K562 (cell line): Measurements from ENCODE around the gene REPS1. TPM values are rescaled to one million over a fixed set of nuclear protein-coding genes. Genes with fewer than 3 reads are reported as not detected.
A peak's percentile ranks its signal among the peaks of the same experiment; 100 is the strongest.
"Not testable (repeated sequence)": the region's sequence is repeated elsewhere in the genome, so short reads cannot be mapped to it uniquely, and the experiment has no call there.

Source experiments
- ATAC-seq: fragments of 200-7000 bp; cut with Tn5 transposase; 3 replicates; pipeline ENCODE4 v1.9.1; 2020; ENCODE audit warnings: moderate library complexity
- BruUV-seq: library from RNA; stranded (reverse); fragments of 400-500 nt; replicated peaks from 2 replicates; lab custom pipeline; 2021; lab: Mats Ljungman, UMichigan
- CTCF ChIA-PET: fragments of 300-600 bp; formaldehyde crosslinking; extraction: SDS; loops from one replicate; lab custom pipeline; 2021; ENCODE audit warnings: low intra/inter-chr PET ratio; lab: Yijun Ruan, JAX
- POLR2A ChIA-PET: fragments of 300-600, 350-650 bp; sonication (Branson Sonifier 250); formaldehyde crosslinking; extraction: SDS; loops from one replicate; lab custom pipeline; 2021; ENCODE audit warnings: antibody characterized with exemption, inconsistent platforms; lab: Yijun Ruan, JAX
- DNase-seq, 4 experiments: peaks; one replicate each; pipeline versions ENCODE4 v3.0.0 to v3.0.0-alpha.2; 2011 to 2018; ENCODE audit warnings: low spot score in 3 of 4, mixed read lengths in 3 of 4; ENCODE audit errors: extremely low read depth in 1 of 4
- FAIRE-seq: peaks from 2 replicates; lab custom pipeline; 2011; peaks lifted over from hg19 to GRCh38; lab: Jason Lieb, UNC
- H2AFZ ChIP-seq: 2 replicates; pipeline ENCODE4 v1.6.0; 2011; ENCODE audit warnings: low read depth, low read length, control low read depth, inconsistent platforms
- H3K27ac ChIP-seq: fragments of 200-600 bp; 3 replicates; pipeline ENCODE4 v1.8.0; 2011; ENCODE audit warnings: low read depth, mild to moderate bottlenecking, control low read depth, inconsistent platforms, low read length, moderate library complexity, mixed read lengths; ENCODE audit errors: extremely low read depth
- H3K27me3 ChIP-seq, 2 experiments: fragments of 300-600 bp in 1 of 2; 2 replicates in 1 of 2; 3 replicates in 1 of 2; pipeline versions ENCODE4 v1.6.0 to v1.8.0; 2011; ENCODE audit warnings: inconsistent platforms in 2 of 2, low read length in 2 of 2, mild to moderate bottlenecking in 1 of 2, mixed read lengths in 1 of 2, moderate library complexity in 1 of 2; ENCODE audit not compliant: control insufficient read depth in 2 of 2, insufficient read depth in 2 of 2
- H3K36me3 ChIP-seq: fragments of 300-600 bp; 3 replicates; pipeline ENCODE4 v1.8.0; 2011; ENCODE audit warnings: mild to moderate bottlenecking, low read length, inconsistent platforms; ENCODE audit not compliant: control insufficient read depth, insufficient read depth
- H3K4me1 ChIP-seq, 2 experiments: fragments of 200-600 bp in 1 of 2; replicated peaks in 1 of 2; 2 replicates in 1 of 2; 3 replicates in 1 of 2; pipeline versions ENCODE4 v1.5.1 to v1.8.0; 2011; ENCODE audit warnings: inconsistent platforms in 2 of 2, low read length in 2 of 2, mild to moderate bottlenecking in 1 of 2, mixed read lengths in 1 of 2, moderate library complexity in 1 of 2; ENCODE audit not compliant: control insufficient read depth in 2 of 2, insufficient read depth in 2 of 2
- H3K4me2 ChIP-seq: 2 replicates; pipeline ENCODE4 v1.6.1; 2011; ENCODE audit warnings: low read length, control low read depth, inconsistent platforms, mixed read lengths; ENCODE audit not compliant: insufficient read depth
- H3K4me3 ChIP-seq: fragments of 200-600 bp; sonication (generic), shearing (Covaris generic); 2 replicates; pipeline ENCODE4 v1.5.1; 2016; ENCODE audit warnings: control low read depth, inconsistent platforms
- H3K79me2 ChIP-seq: fragments of 200-600 bp; 3 replicates; pipeline ENCODE4 v1.8.0; 2011; ENCODE audit warnings: low read length, inconsistent platforms; ENCODE audit not compliant: control insufficient read depth, insufficient read depth
- H3K9ac ChIP-seq, 2 experiments: 2 replicates each; pipeline versions ENCODE4 v1.6.0 to v1.6.1; 2011; ENCODE audit warnings: low read depth in 2 of 2, low read length in 2 of 2, control low read depth in 1 of 2, inconsistent platforms in 1 of 2, mild to moderate bottlenecking in 1 of 2, mixed read lengths in 1 of 2; ENCODE audit not compliant: insufficient read depth in 1 of 2
- H3K9me1 ChIP-seq: one replicate; pipeline ENCODE4 v1.6.0; 2011; ENCODE audit warnings: inconsistent platforms, mild to moderate bottlenecking, low read length, moderate library complexity; ENCODE audit not compliant: control insufficient read depth, insufficient read depth
- H3K9me3 ChIP-seq: replicated peaks from 2 replicates; pipeline ENCODE4 v1.5.1; 2011; ENCODE audit warnings: low read depth, low read length, inconsistent platforms; ENCODE audit not compliant: control insufficient read depth, insufficient read depth
- H4K20me1 ChIP-seq: replicated peaks from 2 replicates; pipeline ENCODE4 v1.6.1; 2011; ENCODE audit warnings: low read length, inconsistent platforms, mixed read lengths; ENCODE audit not compliant: control insufficient read depth, insufficient read depth
- C11orf30 ChIP-seq: fragments of 450-650 bp; IDR thresholded peaks from 2 replicates; pipeline ENCODE4 v1.6.1; 2016; ENCODE audit warnings: low read depth, mild to moderate bottlenecking
- ZNF184 ChIP-seq: sonication (generic); formaldehyde crosslinking; IDR thresholded peaks from 2 replicates; pipeline ENCODE4 v1.5.0; 2020; ENCODE audit warnings: missing genetic modification reagents
- ZNF316 ChIP-seq: fragments of 450-650 bp; IDR thresholded peaks from 2 replicates; pipeline ENCODE4 v1.6.1; 2016
- ZNF431 ChIP-seq: sonication (generic); formaldehyde crosslinking; IDR thresholded peaks from 2 replicates; pipeline ENCODE4 v1.8.0; 2022; ENCODE audit warnings: mild to moderate bottlenecking, missing genetic modification reagents
- WGBS: fragments of 100-300 bp; shearing (Covaris generic); methylation state at CpG from one replicate; pipeline ENCODE4 v1.1.6; 2016; ENCODE audit warnings: low coverage, mixed read lengths; ENCODE audit not compliant: insufficient coverage; ENCODE audit errors: missing lambda C conversion rate; 5-methylcytosine and 5-hydroxymethylcytosine counted together
- in situ Hi-C: fragments of 300-500 bp; cut with MboI; formaldehyde crosslinking; loops from 4 replicates; pipeline ENCODE4 v1.15.0; 2018; ENCODE audit warnings: inconsistent platforms, mixed read lengths
- intact Hi-C: fragments of 100-400 bp; cut with micrococcal nuclease; formaldehyde crosslinking; loops from 2 replicates; pipeline ENCODE4 v1.14.2; 2022
- polyA plus RNA-seq, 8 experiments: library from polyadenylated mRNA; depleted of rRNA in 4 of 8; stranded (reverse) in 5 of 8; unstranded in 3 of 8; fragments of >200 nt; fragmentation: Nextera tagmentation in 2 of 8; fragmentation: Illumina TruSeq in 1 of 8; extraction: Ambion mirVana in 2 of 8; extraction: Trizol in 1 of 8; gene quantifications; 2 replicates each; pipeline versions ENCODE4 v1.2.1 to v1.2.3, GENCODE V29; 2011 to 2014; ENCODE audit warnings: inconsistent platforms in 1 of 8, missing spikeins in 1 of 8
- total RNA-seq, 7 experiments: library from RNA; depleted of rRNA in 6 of 7; stranded (reverse); fragments of >200 nt in 6 of 7; fragmentation: Illumina TruSeq in 2 of 7; extraction: Trizol in 2 of 7; gene quantifications; 2 replicates each; pipeline versions ENCODE4 v1.2.1 to v1.2.3, GENCODE V29; 2011 to 2021; ENCODE audit warnings: low replicate concordance in 1 of 7

The REPS1 gene
- total and polyA plus RNA-seq, 9 of the 15 experiments (the other 6 are each of a cell fraction or from before 2014, with no cell fraction given): 7.9 to 36.0 (median 27.8) TPM

DNA sequence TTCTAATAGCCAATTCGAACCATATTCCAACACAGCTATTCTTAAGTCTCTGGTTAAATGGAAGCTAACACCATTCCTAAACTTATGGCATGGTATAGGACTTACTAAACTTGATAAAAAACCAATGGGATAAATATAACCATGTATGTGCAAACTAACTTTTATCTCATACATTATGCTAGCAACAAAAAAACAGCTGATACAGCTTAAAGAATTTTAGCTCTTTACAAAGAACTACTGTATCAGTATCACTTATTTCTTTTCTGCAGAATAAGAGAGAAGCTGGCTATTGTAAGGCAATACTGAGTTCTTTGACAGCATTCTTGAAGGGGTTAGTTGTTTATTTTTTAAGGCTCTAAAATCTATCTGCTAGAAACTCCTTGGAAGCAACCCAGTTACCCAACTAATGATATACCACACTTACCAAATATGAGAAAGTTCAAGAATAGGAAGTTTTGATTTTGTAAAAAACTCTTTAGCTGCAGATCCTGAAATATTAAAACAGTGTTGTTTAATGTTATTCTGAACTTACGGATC lies 44.9 kb downstream of the REPS1 start:
- ChIA-PET CTCF (no interaction called here), POLR2A (no interaction called here)
- H3K79me2 ChIP-seq: peaks cover 3% of the 10 kb centered on the region; the same call in 2 of the 3 replicates
- FAIRE-seq (no peak), ATAC-seq (no peak), DNase-seq (no peak)
- H3K4me1 ChIP-seq: no peaks in the 10 kb centered on the region; a peak in 2 of 5 replicates
- no peaks in the 10 kb centered on the region for H3K9me3 ChIP-seq
- TF ChIP-seq C11orf30 (peak; percentile 54), ZNF184 (CRISPR knock-in tag) (no peak), ZNF316 (peak; percentile 79)
- H4K20me1 ChIP-seq: no peaks in the 10 kb centered on the region
- no peak overlapping the region for H3K4me3 ChIP-seq
- no peak overlapping the region for H3K27ac ChIP-seq
- H3K9me1 ChIP-seq: no peaks in the 10 kb centered on the region
- no TSS peak for BruUV-seq
- no peak overlapping the region for H3K4me2 ChIP-seq
- no peak overlapping the region for H2AFZ ChIP-seq
- in situ Hi-C loops: no loop called here
- H3K36me3 ChIP-seq: peaks cover 29% of the 10 kb centered on the region
- intact Hi-C loops: no loop called here
- WGBS: 75% methylated on average over 2 of the region's 2 CpGs
- H3K9ac ChIP-seq: no peak overlapping the region
- H3K27me3 ChIP-seq: no peaks in the 10 kb centered on the region

DNA sequence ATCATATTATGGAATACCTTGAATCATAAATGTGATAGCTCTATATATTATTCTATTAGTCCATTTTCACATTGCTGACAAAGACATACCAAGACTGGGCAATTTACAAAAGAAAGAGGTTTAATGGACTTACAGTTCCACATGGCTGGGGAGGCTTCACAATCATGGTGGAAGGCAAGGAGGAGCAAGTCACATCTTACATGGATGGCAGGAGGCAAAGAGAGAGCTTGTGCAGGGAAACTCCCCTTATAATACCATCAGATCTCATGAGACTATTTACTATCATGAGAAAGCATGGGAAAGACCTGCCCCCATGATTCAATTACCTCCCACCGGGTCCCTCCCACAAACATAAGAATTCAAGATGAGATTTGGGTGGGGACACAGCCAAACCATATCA lies 51.2 kb downstream of the REPS1 start:
- intact Hi-C loops, H3K4me1 ChIP-seq, H2AFZ ChIP-seq, H3K27me3 ChIP-seq, H3K79me2 ChIP-seq, ATAC-seq, H3K4me2 ChIP-seq, BruUV-seq, H3K9me1 ChIP-seq, H3K9me3 ChIP-seq, H3K27ac ChIP-seq, H3K4me3 ChIP-seq, H4K20me1 ChIP-seq, FAIRE-seq, H3K9ac ChIP-seq, CTCF ChIA-PET, DNase-seq, in situ Hi-C loops: not testable (repeated sequence)
- POLR2A ChIA-PET: interaction anchor here (0.6 kb wide), 1 partner anchor 1306 kb away, joined by 3 read pairs; no protein-coding TSS in a partner anchor
- 71% methylated on average over 1 of the region's 1 CpG for WGBS
- H3K36me3 ChIP-seq: peaks cover 19% of the 10 kb centered on the region
- TF ChIP-seq ZNF431: peak; percentile 98
